ENCODE data around the gene ZNF343. TPM values are rescaled to one million over a fixed set of nuclear protein-coding genes. Genes with fewer than 3 reads are reported as not detected.

Gene ZNF343
- polyA plus RNA-seq, 1 donor from 2014 or later, result 14.3 TPM

GRCh38 chr20:2463616-2464365, 44.9 kb downstream of the ZNF343 start:
- H3K36me3 ChIP-seq (ENCODE audit: insufficient read depth, low read length), result peaks cover 17% of the 10 kb centered on the region
- no peaks in the 10 kb centered on the region for H4K20me1 ChIP-seq (ENCODE audit: insufficient read depth)
- H3K27ac ChIP-seq (ENCODE audit: low read length), result no peak overlapping the region
- no peak overlapping the region for H3K9ac ChIP-seq (ENCODE audit: low read length)
- H3K79me2 ChIP-seq (replicated peaks; ENCODE audit: insufficient read depth, low read length), result peaks cover 16% of the 10 kb centered on the region
- no peak overlapping the region for H3K4me3 ChIP-seq (ENCODE audit: low read length)
- TF ChIP-seq REST (IDR thresholded peaks at IDR 0.05; ENCODE audit: borderline replicate concordance) (no peak), EZH2 (IDR thresholded peaks at IDR 0.05; ENCODE audit: borderline replicate concordance, insufficient read depth, low read length, poor library complexity, severe bottlenecking) (no peak), EP300 (conservative IDR thresholded peaks at IDR 0.05; ENCODE audit: poor library complexity, severe bottlenecking) (no peak), TAF1 (IDR thresholded peaks at IDR 0.05; ENCODE audit: low read depth) (no peak), SMC3 (conservative IDR thresholded peaks at IDR 0.05; ENCODE audit: poor library complexity) (no peak), POLR2AphosphoS5 (IDR thresholded peaks at IDR 0.05) (no peak), RAD21 (conservative IDR thresholded peaks at IDR 0.05) (no peak), MXI1 (conservative IDR thresholded peaks at IDR 0.05; ENCODE audit: poor library complexity, severe bottlenecking) (no peak)
- TF ChIP-seq, protein P1, sequence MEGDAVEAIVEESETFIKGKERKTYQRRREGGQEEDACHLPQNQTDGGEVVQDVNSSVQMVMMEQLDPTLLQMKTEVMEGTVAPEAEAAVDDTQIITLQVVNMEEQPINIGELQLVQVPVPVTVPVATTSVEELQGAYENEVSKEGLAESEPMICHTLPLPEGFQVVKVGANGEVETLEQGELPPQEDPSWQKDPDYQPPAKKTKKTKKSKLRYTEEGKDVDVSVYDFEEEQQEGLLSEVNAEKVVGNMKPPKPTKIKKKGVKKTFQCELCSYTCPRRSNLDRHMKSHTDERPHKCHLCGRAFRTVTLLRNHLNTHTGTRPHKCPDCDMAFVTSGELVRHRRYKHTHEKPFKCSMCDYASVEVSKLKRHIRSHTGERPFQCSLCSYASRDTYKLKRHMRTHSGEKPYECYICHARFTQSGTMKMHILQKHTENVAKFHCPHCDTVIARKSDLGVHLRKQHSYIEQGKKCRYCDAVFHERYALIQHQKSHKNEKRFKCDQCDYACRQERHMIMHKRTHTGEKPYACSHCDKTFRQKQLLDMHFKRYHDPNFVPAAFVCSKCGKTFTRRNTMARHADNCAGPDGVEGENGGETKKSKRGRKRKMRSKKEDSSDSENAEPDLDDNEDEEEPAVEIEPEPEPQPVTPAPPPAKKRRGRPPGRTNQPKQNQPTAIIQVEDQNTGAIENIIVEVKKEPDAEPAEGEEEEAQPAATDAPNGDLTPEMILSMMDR (IDR thresholded peaks at IDR 0.05; ENCODE audit: poor library complexity, severe bottlenecking), result no peak
- H2AFZ ChIP-seq (ENCODE audit: low read depth, low read length), result no peak overlapping the region
- no peaks in the 10 kb centered on the region for H3F3A ChIP-seq (ENCODE audit: insufficient read depth, low read length, poor library complexity, severe bottlenecking)
- H3K4me2 ChIP-seq (ENCODE audit: low read length), result no peak overlapping the region
- H3K9me3 ChIP-seq (ENCODE audit: low read length), result no peaks in the 10 kb centered on the region
- no peaks in the 10 kb centered on the region for H3K9me2 ChIP-seq (ENCODE audit: insufficient read depth, low read length)
- no peaks in the 10 kb centered on the region for H3K27me3 ChIP-seq (ENCODE audit: insufficient read depth, low read depth, low read length)

DNA sequence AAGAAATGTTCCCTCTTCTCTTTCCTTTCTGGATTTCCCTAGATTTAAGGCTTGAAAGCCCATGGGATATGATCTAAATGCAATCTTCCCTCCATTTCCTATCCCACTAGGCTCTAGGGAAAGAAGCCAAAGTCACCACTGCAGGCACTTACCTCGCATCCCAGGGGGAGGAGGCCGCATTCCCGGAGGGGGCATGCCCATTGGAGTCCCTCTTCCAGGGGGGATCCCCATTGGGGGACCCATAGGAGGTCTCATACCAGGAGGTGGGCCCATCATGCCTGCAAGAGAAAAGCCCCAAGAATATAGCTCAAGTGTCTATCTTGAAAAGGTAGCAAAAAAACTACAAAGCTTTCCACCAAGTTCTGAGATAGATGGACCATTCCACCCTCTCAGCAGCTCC, 46.2 kb downstream of the ZNF343 start:
- H3K9me3 ChIP-seq (ENCODE audit: low read length), result no peaks in the 10 kb centered on the region
- H3K9me2 ChIP-seq (ENCODE audit: insufficient read depth, low read length), result no peaks in the 10 kb centered on the region
- H3K79me2 ChIP-seq (replicated peaks; ENCODE audit: insufficient read depth, low read length), result peaks cover 5% of the 10 kb centered on the region
- TF ChIP-seq MXI1 (conservative IDR thresholded peaks at IDR 0.05; ENCODE audit: poor library complexity, severe bottlenecking), result no peak
- TF ChIP-seq, protein P1 (IDR thresholded peaks at IDR 0.05; ENCODE audit: poor library complexity, severe bottlenecking), result no peak
- TF ChIP-seq TAF1 (IDR thresholded peaks at IDR 0.05; ENCODE audit: low read depth), result no peak
- no peak for TF ChIP-seq POLR2AphosphoS5 (IDR thresholded peaks at IDR 0.05)
- no peak for TF ChIP-seq REST (IDR thresholded peaks at IDR 0.05; ENCODE audit: borderline replicate concordance)
- TF ChIP-seq RAD21 (conservative IDR thresholded peaks at IDR 0.05), result no peak
- no peak for TF ChIP-seq EP300 (conservative IDR thresholded peaks at IDR 0.05; ENCODE audit: poor library complexity, severe bottlenecking)
- no peak for TF ChIP-seq SMC3 (conservative IDR thresholded peaks at IDR 0.05; ENCODE audit: poor library complexity)
- no peak for TF ChIP-seq EZH2 (IDR thresholded peaks at IDR 0.05; ENCODE audit: borderline replicate concordance, insufficient read depth, low read length, poor library complexity, severe bottlenecking)
- peaks cover 17% of the 10 kb centered on the region for H3K36me3 ChIP-seq (ENCODE audit: insufficient read depth, low read length)
- H3K27me3 ChIP-seq (ENCODE audit: insufficient read depth, low read depth, low read length), result no peaks in the 10 kb centered on the region
- no peak overlapping the region for H3K4me3 ChIP-seq (ENCODE audit: low read length)
- H3K4me2 ChIP-seq (ENCODE audit: low read length), result no peak overlapping the region
- no peak overlapping the region for H3K9ac ChIP-seq (ENCODE audit: low read length)
- no peak overlapping the region for H3K27ac ChIP-seq (ENCODE audit: low read length)
- H2AFZ ChIP-seq (ENCODE audit: low read depth, low read length), result no peak overlapping the region
- no peaks in the 10 kb centered on the region for H4K20me1 ChIP-seq (ENCODE audit: insufficient read depth)
- H3F3A ChIP-seq (ENCODE audit: insufficient read depth, low read length, poor library complexity, severe bottlenecking), result no peaks in the 10 kb centered on the region
